Thyroid gland (tissue), 4 donors: ENCODE data around the gene FRAS1. TPM values are rescaled to one million over a fixed set of nuclear protein-coding genes. Genes with fewer than 3 reads are reported as not detected.

Source experiments
- DNase-seq, 2 donors: peaks; one replicate each; pipeline ENCODE4 v3.0.0-alpha.2; 2019
- H3K27ac ChIP-seq, 3 donors: fragments of 200-600 bp; sonication (generic); 1 replicate in 2 of 3; 2 replicates in 1 of 3; pipeline ENCODE4 v1.5.1; 2016 to 2019; ENCODE audit warnings: mild to moderate bottlenecking in 1 of 3, moderate library complexity in 1 of 3
- H3K27me3 ChIP-seq: fragments of 200-600 bp; sonication (generic); one replicate; pipeline ENCODE4 v1.5.1; 2019
- H3K36me3 ChIP-seq, 2 donors: fragments of 200-600 bp; sonication (generic); one replicate each; pipeline ENCODE4 v1.5.1; 2016 to 2019
- H3K4me1 ChIP-seq, 2 donors: fragments of 200-600 bp; sonication (generic); one replicate each; pipeline ENCODE4 v1.5.1; 2017 to 2019
- H3K4me3 ChIP-seq, 3 donors: fragments of 200-600 bp; sonication (generic); replicated peaks in 1 of 3; 1 replicate in 2 of 3; 2 replicates in 1 of 3; pipeline ENCODE4 v1.5.1; 2016; ENCODE audit warnings: mild to moderate bottlenecking in 1 of 3
- H3K9me3 ChIP-seq: fragments of 200-600 bp; sonication (generic); one replicate; pipeline ENCODE4 v1.5.1; 2017
- POLR2A ChIP-seq, 2 donors: fragments of 450-650 bp; IDR thresholded peaks; one replicate each; pipeline ENCODE4 v1.6.1; 2017; ENCODE audit warnings: antibody characterized with exemption in 2 of 2, mild to moderate bottlenecking in 2 of 2, moderate library complexity in 1 of 2
- WGBS, 2 donors: methylation state at CpG; one replicate each; pipeline ENCODE4 v1.1.5; 2017; 5-methylcytosine and 5-hydroxymethylcytosine counted together
- intact Hi-C: fragments of 100-400 bp; cut with DNase I; formaldehyde crosslinking; loops from one replicate; pipeline ENCODE4 v1.15.1; 2023
- total RNA-seq, 4 donors: library from RNA; depleted of rRNA; stranded (reverse); fragments of >200 nt; gene quantifications; one replicate each; pipeline ENCODE4 v1.2.3, GENCODE V29; 2016
- TF ChIP-seq, protein P1 (sequence below), 6 experiments: fragments of 200-600 bp in 3 of 6; fragments of 450-650 bp in 3 of 6; sonication (generic) in 3 of 6; IDR thresholded peaks; one replicate each; pipeline ENCODE4 v1.5.1; 2016 to 2019; ENCODE audit warnings: antibody characterized with exemption in 6 of 6, mild to moderate bottlenecking in 2 of 6, inconsistent platforms in 1 of 6, moderate library complexity in 1 of 6

The FRAS1 gene
- total RNA-seq, 4 donors from 2014 or later: 25.4 to 42.3 (median 31.7) TPM

DNA sequence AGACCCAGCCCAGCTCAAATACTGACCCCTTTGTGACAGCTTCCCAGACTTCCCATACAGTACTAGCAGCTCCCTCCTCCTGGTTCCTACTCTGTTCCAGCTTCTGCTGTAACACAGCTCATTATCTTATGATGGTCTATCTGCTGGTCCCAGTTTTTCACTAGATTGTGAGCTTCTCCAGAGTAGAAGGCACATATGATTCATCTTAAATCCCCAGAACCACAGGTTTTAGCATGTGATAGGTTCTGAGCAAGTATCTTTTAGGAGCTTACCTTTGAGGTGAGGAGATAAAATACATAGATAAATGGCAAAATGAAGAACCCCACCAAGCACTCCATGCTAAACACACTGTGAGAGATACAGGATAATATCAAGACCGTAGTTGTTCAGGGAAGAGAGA is 466.9 kb downstream of the FRAS1 start:
- 0 to 42% methylated on average over 1 of the region's 1 CpG for WGBS, 2 donors
- intact Hi-C loops: no loop called here
- H3K27me3 ChIP-seq: no peaks in the 10 kb centered on the region
- H3K4me3 ChIP-seq: no peak overlapping the region
- H3K9me3 ChIP-seq: no peaks in the 10 kb centered on the region
- H3K27ac ChIP-seq: no peak overlapping the region
- no peaks in the 10 kb centered on the region for H3K36me3 ChIP-seq
- no peak for DNase-seq
- H3K4me1 ChIP-seq: peaks cover 5 to 8% of the 10 kb centered on the region in 2 donors
- no peak for TF ChIP-seq POLR2A (IDR thresholded peaks at IDR 0.05)
- TF ChIP-seq, protein P1, sequence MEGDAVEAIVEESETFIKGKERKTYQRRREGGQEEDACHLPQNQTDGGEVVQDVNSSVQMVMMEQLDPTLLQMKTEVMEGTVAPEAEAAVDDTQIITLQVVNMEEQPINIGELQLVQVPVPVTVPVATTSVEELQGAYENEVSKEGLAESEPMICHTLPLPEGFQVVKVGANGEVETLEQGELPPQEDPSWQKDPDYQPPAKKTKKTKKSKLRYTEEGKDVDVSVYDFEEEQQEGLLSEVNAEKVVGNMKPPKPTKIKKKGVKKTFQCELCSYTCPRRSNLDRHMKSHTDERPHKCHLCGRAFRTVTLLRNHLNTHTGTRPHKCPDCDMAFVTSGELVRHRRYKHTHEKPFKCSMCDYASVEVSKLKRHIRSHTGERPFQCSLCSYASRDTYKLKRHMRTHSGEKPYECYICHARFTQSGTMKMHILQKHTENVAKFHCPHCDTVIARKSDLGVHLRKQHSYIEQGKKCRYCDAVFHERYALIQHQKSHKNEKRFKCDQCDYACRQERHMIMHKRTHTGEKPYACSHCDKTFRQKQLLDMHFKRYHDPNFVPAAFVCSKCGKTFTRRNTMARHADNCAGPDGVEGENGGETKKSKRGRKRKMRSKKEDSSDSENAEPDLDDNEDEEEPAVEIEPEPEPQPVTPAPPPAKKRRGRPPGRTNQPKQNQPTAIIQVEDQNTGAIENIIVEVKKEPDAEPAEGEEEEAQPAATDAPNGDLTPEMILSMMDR (IDR thresholded peaks at IDR 0.05): no peak

DNA sequence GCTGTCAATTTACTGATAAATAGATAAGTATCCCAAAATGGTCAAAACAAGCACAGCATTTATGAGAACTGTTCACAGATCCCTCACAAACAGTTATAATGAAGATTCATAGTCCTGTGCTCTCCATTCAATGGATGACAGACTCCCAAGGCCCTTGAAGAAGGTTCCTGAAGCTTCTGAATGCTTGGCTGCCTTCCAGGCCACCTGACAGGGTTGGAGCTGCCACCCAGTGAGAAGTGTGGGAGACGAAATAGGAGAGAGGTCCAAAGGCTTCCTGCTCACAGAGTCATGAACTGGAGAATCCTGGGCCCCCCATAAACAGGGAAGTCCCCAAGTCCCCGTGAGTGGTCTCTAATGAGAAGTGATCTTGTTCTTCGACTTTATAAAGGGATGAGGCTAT is 468.4 kb downstream of the FRAS1 start:
- no peaks in the 10 kb centered on the region for H3K36me3 ChIP-seq
- H3K9me3 ChIP-seq: no peaks in the 10 kb centered on the region
- intact Hi-C loops: no loop called here
- 64 to 74% methylated on average over 3 of the region's 3 CpGs for WGBS, 2 donors
- TF ChIP-seq, protein P1 (IDR thresholded peaks at IDR 0.05): no peak
- TF ChIP-seq POLR2A (IDR thresholded peaks at IDR 0.05): no peak
- H3K4me3 ChIP-seq: no peak overlapping the region
- H3K27me3 ChIP-seq: no peaks in the 10 kb centered on the region
- peak; percentile 88 to 89 for DNase-seq
- H3K27ac ChIP-seq: peak overlapping the region in 2 of 3 donors; percentile 21 to 32
- peaks cover 0 to 8% of the 10 kb centered on the region in 2 donors for H3K4me1 ChIP-seq

DNA sequence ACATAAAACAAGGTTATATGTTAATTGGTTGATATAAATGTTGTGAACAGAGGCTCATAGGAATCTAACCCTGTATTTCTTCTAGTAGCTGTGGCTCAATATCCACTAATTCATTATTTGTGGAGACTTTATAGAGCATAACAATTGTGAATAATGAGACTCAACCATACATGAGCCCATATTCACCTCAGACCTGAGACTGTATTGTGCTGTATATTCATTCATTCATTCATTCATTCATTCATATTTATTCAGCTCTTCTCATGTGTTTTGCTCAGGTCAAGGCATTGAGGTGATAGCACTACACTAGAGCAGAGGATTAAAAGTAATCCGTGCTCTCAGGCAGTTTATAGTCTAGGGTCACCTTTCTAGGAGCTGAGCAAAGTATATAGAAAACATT is 470.0 kb downstream of the FRAS1 start:
- Histone ChIP-seq H3K27me3 (no peaks in the 10 kb centered on the region), H3K36me3 (no peaks in the 10 kb centered on the region), H3K4me3 (no peak overlapping the region), H3K27ac (no peak overlapping the region), H3K9me3 (no peaks in the 10 kb centered on the region), H3K4me1 (peaks cover 0 to 8% of the 10 kb centered on the region in 2 donors)
- no peak for DNase-seq
- no peak for TF ChIP-seq POLR2A (IDR thresholded peaks at IDR 0.05)
- TF ChIP-seq, protein P1 (IDR thresholded peaks at IDR 0.05): no peak
- intact Hi-C loops: no loop called here
- 98 to 100% methylated on average over 1 of the region's 1 CpG for WGBS, 2 donors

DNA sequence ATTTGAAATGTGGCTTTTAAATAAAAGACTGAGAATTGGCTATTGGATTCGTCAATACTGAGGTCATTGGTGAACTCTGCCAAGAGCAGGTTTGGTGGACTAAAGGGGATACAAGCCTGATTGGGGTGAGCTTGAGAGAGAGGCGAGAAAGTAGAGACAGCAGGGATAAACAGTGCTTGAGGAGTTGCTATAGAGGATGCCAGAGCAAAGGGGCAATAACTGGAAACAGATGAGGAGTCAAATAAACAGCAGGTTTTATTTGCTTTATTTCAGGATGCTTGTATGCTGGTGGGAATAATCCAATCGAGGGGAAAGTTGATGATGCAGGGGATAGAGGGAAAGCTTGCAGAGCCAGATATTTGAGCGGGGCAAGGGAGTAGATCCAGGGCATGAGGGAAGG is 470.4 kb downstream of the FRAS1 start:
- no peaks in the 10 kb centered on the region for H3K27me3 ChIP-seq
- 86 to 90% methylated on average over 4 of the region's 4 CpGs for WGBS, 2 donors
- no peaks in the 10 kb centered on the region for H3K9me3 ChIP-seq
- no peak for DNase-seq
- H3K4me1 ChIP-seq: peaks cover 0 to 8% of the 10 kb centered on the region in 2 donors
- H3K4me3 ChIP-seq: no peak overlapping the region
- H3K27ac ChIP-seq: no peak overlapping the region
- no peaks in the 10 kb centered on the region for H3K36me3 ChIP-seq
- intact Hi-C loops: no loop called here
- no peak for TF ChIP-seq POLR2A (IDR thresholded peaks at IDR 0.05)

DNA sequence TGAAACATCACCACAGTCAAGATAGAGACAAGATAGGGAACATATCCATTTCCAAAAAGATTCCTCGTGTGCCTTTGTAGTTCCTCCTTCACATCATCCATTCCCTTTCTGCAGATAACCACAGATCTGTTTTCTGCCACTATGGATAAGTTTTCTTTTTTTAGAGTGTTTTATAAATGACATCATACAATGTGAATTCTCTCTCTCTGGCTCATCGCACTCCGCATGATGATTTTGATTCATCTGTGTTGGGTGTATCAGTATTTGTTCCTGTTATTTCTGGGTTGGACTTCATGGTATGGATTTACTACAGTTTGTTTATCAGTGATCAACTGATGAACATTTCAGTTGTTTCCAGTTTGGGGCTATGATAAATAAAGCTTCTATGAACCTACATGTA is 471.2 kb downstream of the FRAS1 start:
- H3K4me3 ChIP-seq: no peak overlapping the region
- TF ChIP-seq, protein P1 (IDR thresholded peaks at IDR 0.05): no peak
- no peak for TF ChIP-seq POLR2A (IDR thresholded peaks at IDR 0.05)
- no peaks in the 10 kb centered on the region for H3K27me3 ChIP-seq
- WGBS, 2 donors: 57 to 92% methylated on average over 3 of the region's 3 CpGs
- no peaks in the 10 kb centered on the region for H3K9me3 ChIP-seq
- intact Hi-C loops: no loop called here
- DNase-seq: no peak
- no peak overlapping the region for H3K27ac ChIP-seq
- peaks cover 0 to 8% of the 10 kb centered on the region in 2 donors for H3K4me1 ChIP-seq
- H3K36me3 ChIP-seq: no peaks in the 10 kb centered on the region
